HG03342 (cell line): ENCODE data around the gene SMG6.
A peak's percentile ranks its signal among the peaks of the same experiment; 100 is the strongest.
"Not testable (repeated sequence)": the region's sequence is repeated elsewhere in the genome, so short reads cannot be mapped to it uniquely, and the experiment has no call there.

Source experiments
- ATAC-seq: cut with Tn5 transposase; IDR thresholded peaks from one replicate; pipeline ENCODE4 v1.9.1; 2021; ENCODE audit warnings: mild to moderate bottlenecking, moderate library complexity; ENCODE audit not compliant: unreplicated experiment

Gene SMG6

DNA sequence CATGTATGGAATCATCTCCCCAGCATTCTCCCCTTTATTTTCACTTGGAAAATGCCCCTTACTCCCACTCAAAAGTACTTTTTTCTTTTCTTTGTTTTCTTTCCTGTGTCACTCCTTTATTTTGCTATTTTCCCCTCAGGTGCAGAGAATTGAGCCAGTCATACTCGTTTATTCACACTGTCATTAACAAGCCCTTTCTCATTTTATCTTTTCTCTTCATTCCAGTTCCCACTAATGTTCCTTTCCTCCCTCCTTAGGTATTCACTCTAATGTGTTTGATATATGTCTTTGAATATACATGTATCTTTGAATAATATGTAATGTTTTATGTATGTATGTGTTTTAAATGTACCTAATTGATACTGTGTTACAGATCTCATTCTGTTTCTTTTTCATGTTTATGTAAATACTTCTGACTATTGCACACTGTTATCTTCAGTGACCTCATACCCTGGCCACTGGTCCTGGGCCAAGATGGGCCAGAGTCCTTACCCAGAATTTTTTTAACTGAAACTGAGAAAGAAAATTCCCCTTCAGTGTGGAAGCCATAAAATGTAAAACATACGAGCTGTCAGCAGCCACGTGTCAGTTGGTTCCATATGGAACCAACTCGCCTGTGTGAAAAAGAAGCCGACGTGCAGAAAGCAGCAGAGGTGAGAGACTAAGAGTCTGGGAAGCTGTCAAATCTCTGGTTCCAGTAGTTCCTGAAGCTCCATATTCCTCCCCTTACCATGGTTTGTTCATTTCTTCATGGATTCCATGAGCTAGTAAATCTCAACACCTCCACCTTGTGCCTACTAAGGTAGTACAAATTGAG is 6.0 kb upstream of the SMG6 start:
- ATAC-seq = no peak

DNA sequence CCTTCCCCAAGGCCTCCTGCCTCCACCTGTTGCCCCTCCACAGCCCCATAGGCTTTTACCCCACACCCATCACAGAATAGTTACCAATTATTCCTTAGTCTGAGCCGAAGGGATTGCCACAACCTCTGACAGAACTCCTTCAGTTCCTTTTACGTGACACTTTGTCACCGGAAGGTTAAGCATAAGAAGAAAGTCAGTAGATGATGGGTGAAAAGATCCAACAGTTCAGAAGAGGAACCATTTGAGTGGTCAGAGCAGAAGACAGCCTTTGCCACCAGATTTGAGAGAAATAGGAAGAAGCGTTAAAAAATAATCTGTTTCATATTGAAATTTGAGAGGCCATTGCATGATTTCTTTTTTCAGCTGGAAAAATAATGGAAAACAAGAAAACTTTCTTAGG is 1.3 kb upstream of the SMG6 start:
- ATAC-seq = no peak

GRCh38 chr17:2302778-2303203 is 794 bp downstream of the SMG6 start:
- ATAC-seq = no peak

- no peak for ATAC-seq
These were observed 3.8 kb downstream of the SMG6 start for GRCh38 chr17:2299756-2300155.

GRCh38 chr17:2299136-2299535 is 4.4 kb downstream of the SMG6 start:
- ATAC-seq = no peak

DNA sequence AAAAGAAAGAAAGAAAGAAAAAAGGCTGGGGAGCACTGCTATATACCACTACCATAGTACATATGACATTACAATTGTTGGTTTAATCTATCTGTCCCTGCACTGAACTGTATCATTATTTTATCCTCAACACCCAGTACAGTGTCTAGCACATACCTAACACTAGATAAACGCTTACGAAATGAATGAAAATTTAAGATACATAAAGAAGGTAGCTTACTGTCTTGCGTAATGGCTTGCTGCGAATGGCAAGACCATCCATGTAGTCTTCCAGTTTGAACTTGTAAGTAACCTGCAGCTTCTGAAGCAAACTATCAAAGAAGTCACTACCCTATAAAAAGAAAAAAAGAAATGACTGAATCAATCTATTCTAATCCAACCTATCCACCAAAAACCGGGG is 6.6 kb downstream of the SMG6 start:
- ATAC-seq = no peak

DNA sequence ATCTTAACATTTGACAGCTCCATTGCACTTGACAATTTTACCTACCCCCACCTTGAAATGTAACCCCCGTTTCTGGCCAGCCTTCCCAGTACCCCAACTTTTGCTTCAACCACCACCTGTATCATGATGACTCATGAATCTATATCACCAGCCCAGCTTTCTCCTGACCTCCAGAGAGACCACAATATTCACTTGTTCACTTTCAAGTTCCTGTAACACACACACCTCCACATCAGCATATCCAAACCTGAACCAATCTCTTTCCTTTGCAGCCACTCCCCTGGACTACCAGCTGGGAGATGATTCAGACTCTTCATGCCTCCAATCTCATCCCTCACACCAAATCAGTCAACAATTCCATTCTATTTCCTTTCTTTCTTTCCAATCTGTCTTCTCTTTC is 8.0 kb downstream of the SMG6 start:
- no peak for ATAC-seq

GRCh38 chr17:2292100-2292499 is 11.5 kb downstream of the SMG6 start:
- no peak for ATAC-seq

DNA sequence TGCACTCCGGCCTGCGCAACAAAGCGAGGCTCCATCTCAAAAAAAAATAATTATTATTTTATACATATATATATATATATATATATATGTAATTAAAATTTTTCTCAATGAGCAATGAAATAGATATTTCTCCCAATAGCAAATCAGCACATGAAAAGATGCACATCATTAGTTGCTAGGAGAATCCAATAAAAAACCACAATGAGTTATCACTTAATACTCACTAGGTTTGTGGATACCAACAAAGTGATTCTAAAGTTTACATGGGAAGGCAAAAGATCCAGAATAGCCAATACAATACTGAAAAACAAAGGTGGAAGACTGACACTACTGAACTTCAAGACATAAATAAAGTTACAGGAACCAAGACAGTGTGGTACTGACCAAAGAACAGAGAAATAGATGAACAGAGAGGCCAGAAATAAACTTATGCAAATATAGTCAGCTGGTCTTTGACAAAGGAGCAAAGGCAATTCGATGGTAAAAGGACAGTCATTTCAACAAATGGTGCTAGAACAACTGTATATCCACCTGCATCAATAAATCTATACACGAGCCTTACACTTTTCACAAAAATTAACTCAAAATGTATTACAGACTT is 13.6 kb downstream of the SMG6 start:
- ATAC-seq = no peak

- no peak for ATAC-seq
These were observed 20.3 kb downstream of the SMG6 start for GRCh38 chr17:2283302-2283701.

- ATAC-seq = no peak
These were observed 21.2 kb downstream of the SMG6 start for GRCh38 chr17:2282297-2282873.

GRCh38 chr17:2279707-2280106 is 23.9 kb downstream of the SMG6 start:
- ATAC-seq = no peak

DNA sequence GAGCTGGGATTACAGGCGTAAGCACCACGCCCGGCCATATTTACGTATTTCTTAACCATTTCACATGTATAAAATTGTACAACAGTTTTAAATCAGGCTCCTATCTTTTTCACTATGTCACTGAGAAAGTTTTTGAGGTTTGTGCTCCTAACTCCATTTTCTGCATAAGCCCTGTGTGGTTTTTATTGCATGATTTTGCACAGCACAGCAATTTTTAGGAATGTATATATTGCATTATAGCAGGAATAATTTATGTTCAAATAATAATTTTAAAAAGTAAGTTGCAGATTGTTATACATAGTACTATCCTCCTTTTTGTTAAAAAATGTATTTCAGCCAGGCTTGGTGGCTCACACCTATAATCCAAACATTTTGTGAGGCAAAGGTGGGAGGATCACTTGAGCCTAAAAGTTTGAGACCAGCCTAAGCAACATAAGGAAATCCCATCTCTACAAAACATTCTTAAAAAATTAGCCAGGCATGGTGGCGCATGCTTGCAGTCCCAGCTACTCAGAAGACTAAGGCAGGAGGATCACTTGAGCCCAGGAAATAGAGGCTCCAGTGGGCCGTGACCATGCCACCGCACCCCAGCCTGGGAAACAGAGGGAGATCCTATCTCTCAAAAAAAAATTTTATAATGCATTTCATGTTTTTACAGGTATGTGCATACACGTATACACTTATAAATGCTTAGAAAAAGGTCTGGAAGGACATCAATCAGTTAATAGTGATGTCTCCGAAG is 26.0 kb downstream of the SMG6 start:
- no peak for ATAC-seq

GRCh38 chr17:2275722-2276121 is 27.9 kb downstream of the SMG6 start:
- no peak for ATAC-seq

GRCh38 chr17:2274414-2274813 is 29.2 kb downstream of the SMG6 start:
- ATAC-seq = no peak

DNA sequence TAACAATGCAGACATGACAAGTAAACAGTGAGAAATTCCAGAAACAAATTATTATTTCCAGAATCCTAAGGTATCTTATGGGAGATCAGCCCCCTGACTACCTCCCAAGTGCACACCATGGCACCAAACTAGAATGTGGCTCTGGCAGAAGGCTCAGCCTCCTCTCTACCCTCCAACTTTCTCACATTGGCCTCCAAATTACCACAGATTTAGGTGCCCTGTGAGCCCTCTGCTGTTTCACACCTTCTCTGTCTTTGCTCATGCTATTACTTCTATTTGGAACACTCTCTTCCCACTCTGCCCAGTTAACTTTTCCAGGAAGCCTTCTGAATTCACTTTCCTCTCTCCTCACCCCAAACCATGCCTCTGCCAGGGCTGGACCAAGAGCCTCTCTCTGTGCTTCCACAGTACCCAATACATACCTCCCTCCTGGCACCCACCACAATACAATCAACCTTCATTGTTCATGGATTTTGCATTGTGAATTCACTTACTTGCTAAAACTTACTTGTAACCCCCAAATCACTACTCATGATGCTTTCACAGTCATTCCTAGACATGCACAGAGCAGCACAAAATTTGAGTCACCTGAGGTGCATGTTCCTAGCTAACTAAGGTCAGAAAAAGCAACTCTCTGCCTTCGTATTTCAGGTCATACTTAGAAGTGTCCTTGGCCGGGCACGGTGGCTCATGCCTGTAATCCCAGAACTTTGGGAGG is 31.4 kb downstream of the SMG6 start:
- no peak for ATAC-seq

DNA sequence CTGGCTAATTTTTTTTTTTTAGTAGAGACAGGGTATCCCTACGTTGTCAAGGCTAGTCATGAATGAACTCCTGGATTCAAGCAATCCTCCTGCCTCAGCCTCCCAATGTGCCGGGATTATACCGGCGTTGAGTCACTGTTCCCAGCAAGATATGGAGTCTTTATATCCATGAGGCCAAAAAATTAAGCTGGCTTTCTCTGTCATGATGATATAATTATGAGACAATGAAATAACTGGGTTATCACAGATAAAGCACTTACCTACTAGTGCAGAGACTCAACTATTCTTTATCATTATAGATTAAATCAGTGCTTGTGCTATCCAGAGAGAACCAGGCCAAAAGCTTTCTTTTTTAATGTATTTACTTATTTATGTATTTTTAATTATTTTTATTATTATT is 36.2 kb downstream of the SMG6 start:
- no peak for ATAC-seq

DNA sequence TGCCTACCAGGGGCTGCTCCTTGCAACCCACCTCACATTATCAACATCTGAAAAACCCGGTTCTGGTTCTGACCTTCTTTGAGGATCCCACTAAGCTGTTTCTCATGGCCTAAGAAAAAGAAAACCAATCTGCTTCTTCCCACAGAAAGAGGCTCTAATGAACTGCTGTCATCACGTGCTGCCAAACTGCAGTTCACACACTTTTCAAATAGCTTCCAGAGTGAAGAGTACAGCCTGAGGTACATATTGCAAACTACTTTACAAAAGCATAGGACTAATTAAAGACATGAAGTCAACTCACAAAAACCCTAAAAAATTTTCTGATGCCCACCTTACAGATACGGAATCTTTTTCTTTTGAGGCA is 36.7 kb downstream of the SMG6 start:
- no peak for ATAC-seq

DNA sequence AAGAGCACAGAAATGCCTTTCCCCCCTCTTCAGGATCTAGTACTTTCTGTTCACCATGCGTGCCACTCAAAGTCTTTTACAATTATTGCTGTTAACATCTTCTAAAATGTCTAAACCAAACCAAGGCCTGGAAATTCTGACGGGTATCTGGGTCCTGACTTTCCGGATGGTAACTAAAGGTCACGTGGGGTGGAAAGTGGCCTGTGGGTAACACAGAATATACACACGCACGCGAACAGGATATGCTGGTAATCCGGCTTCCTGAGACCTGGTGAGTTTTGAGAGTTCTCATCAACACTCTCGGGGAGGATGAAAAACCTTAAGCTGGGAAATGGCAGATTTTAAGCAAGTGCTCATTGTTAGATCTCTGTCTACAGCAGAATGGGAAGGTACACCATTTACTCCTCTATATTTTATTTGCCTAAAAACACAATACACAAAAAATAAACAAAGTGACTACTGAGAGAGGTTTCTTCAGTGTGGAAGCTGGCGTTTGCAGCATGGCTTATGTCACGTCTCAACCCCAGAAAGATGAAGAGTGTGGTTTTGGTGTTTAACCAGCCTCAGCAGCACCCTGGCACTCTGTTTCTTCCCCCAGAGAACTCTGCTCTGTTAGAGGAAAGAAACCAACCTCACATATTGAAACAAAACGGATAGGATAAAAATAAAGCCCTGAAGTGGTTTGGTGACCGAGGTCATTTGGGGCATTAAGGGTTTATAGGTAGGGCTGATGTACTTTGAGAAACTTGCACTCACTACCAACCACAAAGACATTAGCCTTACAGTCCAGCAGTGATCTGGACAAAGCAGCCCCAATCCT is 37.3 kb downstream of the SMG6 start:
- peak; percentile 65 for ATAC-seq

- not testable (repeated sequence) for ATAC-seq
These were observed 38.4 kb downstream of the SMG6 start for GRCh38 chr17:2265166-2265565.
